ENCODE data around the gene PELI2. TPM values are rescaled to one million over a fixed set of nuclear protein-coding genes. Genes with fewer than 3 reads are reported as not detected.

Gene PELI2
- polyA plus RNA-seq, 1 donor (not counting 4 experiments of a cell fraction or from before 2014, with no cell fraction given), result not detected

DNA sequence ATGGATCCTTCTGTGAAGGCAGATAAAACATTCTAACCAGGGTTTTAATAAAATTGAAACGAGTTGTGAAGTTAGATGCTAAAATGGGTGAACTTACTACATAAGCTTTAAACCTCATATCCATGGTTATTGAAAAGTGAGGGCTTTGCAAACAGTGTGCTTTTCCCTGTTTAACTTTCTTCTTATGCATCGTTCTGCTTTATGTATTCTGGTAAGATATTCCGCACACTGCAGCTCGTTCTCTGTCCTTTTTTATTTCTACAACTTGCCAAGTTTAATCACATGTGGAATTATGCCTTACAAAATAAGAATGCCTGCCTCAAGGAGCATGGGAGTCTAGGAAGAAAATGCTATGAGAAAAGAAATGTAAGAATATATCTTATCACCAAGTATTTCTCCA, 30.9 kb downstream of the PELI2 start:
- no peaks in the 10 kb centered on the region for H3K9me1 ChIP-seq (ENCODE audit: control insufficient read depth, extremely low read depth, insufficient read depth, low read length)
- no peaks in the 10 kb centered on the region for H3K4me1 ChIP-seq (ENCODE audit: control insufficient read depth, extremely low read depth, insufficient read depth, low read length)
- H3K9me3 ChIP-seq (ENCODE audit: control insufficient read depth, low read depth, low read length), result no peaks in the 10 kb centered on the region
- no peak overlapping the region for H3K4me2 ChIP-seq (ENCODE audit: control insufficient read depth, extremely low read depth, insufficient read depth, low read depth, low read length)
- H3K36me3 ChIP-seq (ENCODE audit: control insufficient read depth in 2 of 2, extremely low read depth in 1 of 2, insufficient read depth in 2 of 2, low read length in 2 of 2), result no peaks in the 10 kb centered on the region
- peaks cover 4% of the 10 kb centered on the region for H3K27me3 ChIP-seq (ENCODE audit: control insufficient read depth, extremely low read depth, insufficient read depth, low read length)
- no peaks in the 10 kb centered on the region for H3K79me2 ChIP-seq (ENCODE audit: control insufficient read depth, insufficient read depth, low read length)
- no peak overlapping the region for H3K27ac ChIP-seq (ENCODE audit: control insufficient read depth, insufficient read depth, low read length)
- no peaks in the 10 kb centered on the region for H4K20me1 ChIP-seq (ENCODE audit: control insufficient read depth, extremely low read depth, insufficient read depth, low read length)
- H3K4me3 ChIP-seq (ENCODE audit: control insufficient read depth in 2 of 3, extremely low read depth in 1 of 3, insufficient read depth in 2 of 3, low read depth in 1 of 3, low read length in 3 of 3), result no peak overlapping the region
- no peak overlapping the region for H3K9ac ChIP-seq (ENCODE audit: control insufficient read depth, extremely low read depth, insufficient read depth, low read length)
- TF ChIP-seq EZH2 (IDR thresholded peaks at IDR 0.05; ENCODE audit: low read length), result no peak
- TF ChIP-seq, protein P1, sequence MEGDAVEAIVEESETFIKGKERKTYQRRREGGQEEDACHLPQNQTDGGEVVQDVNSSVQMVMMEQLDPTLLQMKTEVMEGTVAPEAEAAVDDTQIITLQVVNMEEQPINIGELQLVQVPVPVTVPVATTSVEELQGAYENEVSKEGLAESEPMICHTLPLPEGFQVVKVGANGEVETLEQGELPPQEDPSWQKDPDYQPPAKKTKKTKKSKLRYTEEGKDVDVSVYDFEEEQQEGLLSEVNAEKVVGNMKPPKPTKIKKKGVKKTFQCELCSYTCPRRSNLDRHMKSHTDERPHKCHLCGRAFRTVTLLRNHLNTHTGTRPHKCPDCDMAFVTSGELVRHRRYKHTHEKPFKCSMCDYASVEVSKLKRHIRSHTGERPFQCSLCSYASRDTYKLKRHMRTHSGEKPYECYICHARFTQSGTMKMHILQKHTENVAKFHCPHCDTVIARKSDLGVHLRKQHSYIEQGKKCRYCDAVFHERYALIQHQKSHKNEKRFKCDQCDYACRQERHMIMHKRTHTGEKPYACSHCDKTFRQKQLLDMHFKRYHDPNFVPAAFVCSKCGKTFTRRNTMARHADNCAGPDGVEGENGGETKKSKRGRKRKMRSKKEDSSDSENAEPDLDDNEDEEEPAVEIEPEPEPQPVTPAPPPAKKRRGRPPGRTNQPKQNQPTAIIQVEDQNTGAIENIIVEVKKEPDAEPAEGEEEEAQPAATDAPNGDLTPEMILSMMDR (optimal IDR thresholded peaks at IDR 0.05 in 1 of 3, IDR thresholded peaks at IDR 0.05 in 1 of 3, conservative IDR thresholded peaks at IDR 0.05 in 1 of 3; ENCODE audit: extremely low read depth in 1 of 3, insufficient read depth in 2 of 3, low read length in 3 of 3), result no peak
- DNase-seq (ENCODE audit: low read depth, low spot score) (no peak), FAIRE-seq (no peak)
- dilution Hi-C loops (cut with MboI; ENCODE audit: extremely low pct_ligation_motif_present, low sequenced_read_pairs), result no loop called here
- no peak overlapping the region for H2AFZ ChIP-seq (ENCODE audit: control insufficient read depth, low read length)

GRCh38 chr14:56149995-56150394, 31.8 kb downstream of the PELI2 start:
- H3K36me3 ChIP-seq (ENCODE audit: control insufficient read depth in 2 of 2, extremely low read depth in 1 of 2, insufficient read depth in 2 of 2, low read length in 2 of 2), result no peaks in the 10 kb centered on the region
- no peak overlapping the region for H3K4me2 ChIP-seq (ENCODE audit: control insufficient read depth, extremely low read depth, insufficient read depth, low read depth, low read length)
- dilution Hi-C loops (cut with MboI; ENCODE audit: extremely low pct_ligation_motif_present, low sequenced_read_pairs), result no loop called here

More at GRCh38 chr14:56149995-56150394, 31.8 kb downstream of the PELI2 start:
- Histone ChIP-seq H3K4me1 (ENCODE audit: control insufficient read depth, extremely low read depth, insufficient read depth, low read length) (no peaks in the 10 kb centered on the region), H3K9me3 (ENCODE audit: control insufficient read depth, low read depth, low read length) (no peaks in the 10 kb centered on the region), H2AFZ (ENCODE audit: control insufficient read depth, low read length) (no peak overlapping the region), H3K79me2 (ENCODE audit: control insufficient read depth, insufficient read depth, low read length) (no peaks in the 10 kb centered on the region), H3K9me1 (ENCODE audit: control insufficient read depth, extremely low read depth, insufficient read depth, low read length) (no peaks in the 10 kb centered on the region), H3K4me3 (ENCODE audit: control insufficient read depth in 2 of 3, extremely low read depth in 1 of 3, insufficient read depth in 2 of 3, low read depth in 1 of 3, low read length in 3 of 3) (no peak overlapping the region), H4K20me1 (ENCODE audit: control insufficient read depth, extremely low read depth, insufficient read depth, low read length) (no peaks in the 10 kb centered on the region), H3K27me3 (ENCODE audit: control insufficient read depth, extremely low read depth, insufficient read depth, low read length) (peaks cover 4% of the 10 kb centered on the region), H3K9ac (ENCODE audit: control insufficient read depth, extremely low read depth, insufficient read depth, low read length) (no peak overlapping the region), H3K27ac (ENCODE audit: control insufficient read depth, insufficient read depth, low read length) (no peak overlapping the region)
- FAIRE-seq (no peak), DNase-seq (ENCODE audit: low read depth, low spot score) (no peak)
- TF ChIP-seq, protein P1 (optimal IDR thresholded peaks at IDR 0.05 in 1 of 3, IDR thresholded peaks at IDR 0.05 in 1 of 3, conservative IDR thresholded peaks at IDR 0.05 in 1 of 3; ENCODE audit: extremely low read depth in 1 of 3, insufficient read depth in 2 of 3, low read length in 3 of 3), result no peak
- TF ChIP-seq EZH2 (IDR thresholded peaks at IDR 0.05; ENCODE audit: low read length), result no peak

Data from keratinocyte (primary cell).